Measurements from ENCODE around the gene COL4A2.
"Not testable (repeated sequence)": the region's sequence is repeated elsewhere in the genome, so short reads cannot be mapped to it uniquely, and the experiment has no call there.

COL4A2 gene

DNA sequence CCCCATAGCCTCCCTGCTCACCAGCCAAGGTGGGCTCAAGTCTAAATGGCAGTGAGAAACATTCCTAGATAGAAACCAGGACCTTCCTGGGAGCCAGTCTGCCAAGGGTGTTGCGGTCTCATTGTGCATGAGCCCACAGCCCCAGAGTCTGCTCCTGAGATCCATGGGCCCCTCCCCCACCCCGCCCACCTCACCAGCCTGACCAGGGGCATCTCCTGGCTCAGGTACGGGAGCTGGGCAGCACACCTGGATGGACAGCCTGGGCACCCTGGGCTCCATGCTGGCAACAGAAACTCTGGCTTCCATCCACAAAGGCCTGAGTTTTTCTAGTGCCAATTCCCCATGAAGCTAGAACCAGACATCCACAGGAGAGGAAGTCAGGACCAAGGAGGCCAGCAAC lies 188.8 kb downstream of the COL4A2 start:
- TF ChIP-seq, protein P1, sequence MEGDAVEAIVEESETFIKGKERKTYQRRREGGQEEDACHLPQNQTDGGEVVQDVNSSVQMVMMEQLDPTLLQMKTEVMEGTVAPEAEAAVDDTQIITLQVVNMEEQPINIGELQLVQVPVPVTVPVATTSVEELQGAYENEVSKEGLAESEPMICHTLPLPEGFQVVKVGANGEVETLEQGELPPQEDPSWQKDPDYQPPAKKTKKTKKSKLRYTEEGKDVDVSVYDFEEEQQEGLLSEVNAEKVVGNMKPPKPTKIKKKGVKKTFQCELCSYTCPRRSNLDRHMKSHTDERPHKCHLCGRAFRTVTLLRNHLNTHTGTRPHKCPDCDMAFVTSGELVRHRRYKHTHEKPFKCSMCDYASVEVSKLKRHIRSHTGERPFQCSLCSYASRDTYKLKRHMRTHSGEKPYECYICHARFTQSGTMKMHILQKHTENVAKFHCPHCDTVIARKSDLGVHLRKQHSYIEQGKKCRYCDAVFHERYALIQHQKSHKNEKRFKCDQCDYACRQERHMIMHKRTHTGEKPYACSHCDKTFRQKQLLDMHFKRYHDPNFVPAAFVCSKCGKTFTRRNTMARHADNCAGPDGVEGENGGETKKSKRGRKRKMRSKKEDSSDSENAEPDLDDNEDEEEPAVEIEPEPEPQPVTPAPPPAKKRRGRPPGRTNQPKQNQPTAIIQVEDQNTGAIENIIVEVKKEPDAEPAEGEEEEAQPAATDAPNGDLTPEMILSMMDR (IDR thresholded peaks at IDR 0.05; ENCODE audit: insufficient read depth, low read length, missing control alignments) = no peak
- ChIA-PET CTCF (no interaction called here), POLR2A (no interaction called here)
- H3K4me3 ChIP-seq (ENCODE audit: low read depth, low read length) = no peak overlapping the region
- DNase-seq (ENCODE audit: low read depth, low spot score) = no peak

GRCh38 chr13:110496281-110496680 lies 189.2 kb downstream of the COL4A2 start:
- TF ChIP-seq, protein P1 (IDR thresholded peaks at IDR 0.05; ENCODE audit: insufficient read depth, low read length, missing control alignments) = no peak
- CTCF ChIA-PET = no interaction called here
- DNase-seq (ENCODE audit: low read depth, low spot score) = no peak
- POLR2A ChIA-PET = interaction anchor here (0.6 kb wide), 1 partner anchor 9 kb away, joined by 3 read pairs; no protein-coding TSS in a partner anchor
- no peak overlapping the region for H3K4me3 ChIP-seq (ENCODE audit: low read depth, low read length)

- POLR2A ChIA-PET = no interaction called here
- CTCF ChIA-PET = no interaction called here
Measured at GRCh38 chr13:110497003-110497402, 189.9 kb downstream of the COL4A2 start.

DNA sequence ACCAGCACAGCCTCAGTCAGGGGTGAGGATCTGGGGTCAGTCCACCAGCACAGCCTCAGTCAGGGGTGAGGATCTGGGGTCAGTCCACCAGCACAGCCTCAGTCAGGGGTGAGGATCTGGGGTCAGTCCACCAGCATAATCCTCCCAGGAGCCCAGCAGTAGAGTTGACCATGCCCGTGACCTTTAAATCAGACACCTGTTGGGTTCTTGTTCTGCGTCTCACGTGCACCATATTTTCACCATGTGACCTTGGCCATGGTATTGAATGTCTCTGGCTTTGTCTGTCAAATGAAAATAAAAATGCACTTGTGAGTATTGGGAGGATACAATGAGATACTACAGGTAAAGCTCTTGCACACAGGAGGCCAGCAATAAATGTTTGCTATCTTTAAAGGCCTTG lies 190.8 kb downstream of the COL4A2 start:
- CTCF ChIA-PET; DNase-seq (ENCODE audit: low read depth, low spot score); POLR2A ChIA-PET; H3K4me3 ChIP-seq (ENCODE audit: low read depth, low read length): not testable (repeated sequence)

More at GRCh38 chr13:110497003-110497402, 189.9 kb downstream of the COL4A2 start:
- DNase-seq (ENCODE audit: low read depth, low spot score) = no peak
- TF ChIP-seq, protein P1 (IDR thresholded peaks at IDR 0.05; ENCODE audit: insufficient read depth, low read length, missing control alignments) = no peak
- H3K4me3 ChIP-seq (ENCODE audit: low read depth, low read length) = no peak overlapping the region

- POLR2A ChIA-PET = no interaction called here
- CTCF ChIA-PET = no interaction called here
- TF ChIP-seq, protein P1 (IDR thresholded peaks at IDR 0.05; ENCODE audit: insufficient read depth, low read length, missing control alignments) = no peak
- H3K4me3 ChIP-seq (ENCODE audit: low read depth, low read length) = no peak overlapping the region
- no peak for DNase-seq (ENCODE audit: low read depth, low spot score)
Measured at GRCh38 chr13:110498327-110498726, 191.2 kb downstream of the COL4A2 start.

GRCh38 chr13:110498765-110499164 lies 191.7 kb downstream of the COL4A2 start:
- TF ChIP-seq, protein P1 (IDR thresholded peaks at IDR 0.05; ENCODE audit: insufficient read depth, low read length, missing control alignments) = no peak
- CTCF ChIA-PET = no interaction called here
- POLR2A ChIA-PET = no interaction called here
- no peak for DNase-seq (ENCODE audit: low read depth, low spot score)
- H3K4me3 ChIP-seq (ENCODE audit: low read depth, low read length) = no peak overlapping the region

DNA sequence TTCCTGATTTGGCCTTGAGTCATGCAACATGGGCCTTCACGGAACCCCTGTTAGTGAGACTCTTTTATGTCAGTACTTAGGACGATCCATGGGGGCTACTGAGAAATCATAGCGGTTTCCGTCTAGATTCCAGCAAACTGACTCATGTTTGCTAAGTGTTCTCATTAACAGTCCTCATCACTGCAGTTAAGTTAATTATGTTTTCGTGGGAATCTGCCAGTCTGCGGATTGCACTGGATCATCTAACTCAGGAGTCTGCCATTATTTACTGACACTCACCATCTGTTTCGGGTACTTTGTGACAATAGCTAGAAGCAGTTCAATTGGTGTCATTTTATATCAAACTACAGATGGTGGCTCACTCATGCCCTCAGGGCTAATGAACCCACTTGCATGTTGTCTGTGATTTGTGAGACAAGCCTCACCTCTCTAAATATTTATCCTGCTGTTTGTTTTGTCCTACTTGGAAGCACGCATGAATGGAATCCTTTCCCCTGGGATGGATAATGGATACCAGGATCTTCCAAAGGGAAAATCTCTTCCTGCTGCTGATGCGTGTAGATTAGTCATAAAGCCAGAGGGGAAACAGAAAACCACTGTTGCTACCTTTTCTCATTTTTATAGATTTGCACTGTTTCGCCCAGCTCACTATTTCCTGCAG lies 192.7 kb downstream of the COL4A2 start:
- ChIA-PET CTCF (interaction anchor here (0.8 kb wide), 1 partner anchor 119 kb away, joined by 4 read pairs; no protein-coding TSS in a partner anchor), POLR2A (no interaction called here)
- peak; percentile 51 for DNase-seq (ENCODE audit: low read depth, low spot score)
- TF ChIP-seq, protein P1 (IDR thresholded peaks at IDR 0.05; ENCODE audit: insufficient read depth, low read length, missing control alignments) = no peak
- no peak overlapping the region for H3K4me3 ChIP-seq (ENCODE audit: low read depth, low read length)

All from AG04449 (cell line).